Dermis blood vessel endothelial cell (primary cell): ENCODE results near the gene NDUFV1. TPM values are rescaled to one million over a fixed set of nuclear protein-coding genes. Genes with fewer than 3 reads are reported as not detected.
"Not testable (repeated sequence)": the region's sequence is repeated elsewhere in the genome, so short reads cannot be mapped to it uniquely, and the experiment has no call there.

ENCODE experiments used
- DNase-seq: peaks from one replicate; pipeline ENCODE4 v3.0.0; 2010
- total RNA-seq: library from RNA; depleted of rRNA; stranded (reverse); fragments of >200 nt; gene quantifications from 2 replicates; pipeline ENCODE4 v1.2.3, GENCODE V29; 2014

The NDUFV1 gene
- total RNA-seq, 1 donor from 2014 or later: 166 TPM

- DNase-seq: no peak
Measured at GRCh38 chr11:67627812-67628624, 21.3 kb downstream of the NDUFV1 start.

GRCh38 chr11:67628710-67629385 lies 22.1 kb downstream of the NDUFV1 start:
- DNase-seq: no peak

DNA sequence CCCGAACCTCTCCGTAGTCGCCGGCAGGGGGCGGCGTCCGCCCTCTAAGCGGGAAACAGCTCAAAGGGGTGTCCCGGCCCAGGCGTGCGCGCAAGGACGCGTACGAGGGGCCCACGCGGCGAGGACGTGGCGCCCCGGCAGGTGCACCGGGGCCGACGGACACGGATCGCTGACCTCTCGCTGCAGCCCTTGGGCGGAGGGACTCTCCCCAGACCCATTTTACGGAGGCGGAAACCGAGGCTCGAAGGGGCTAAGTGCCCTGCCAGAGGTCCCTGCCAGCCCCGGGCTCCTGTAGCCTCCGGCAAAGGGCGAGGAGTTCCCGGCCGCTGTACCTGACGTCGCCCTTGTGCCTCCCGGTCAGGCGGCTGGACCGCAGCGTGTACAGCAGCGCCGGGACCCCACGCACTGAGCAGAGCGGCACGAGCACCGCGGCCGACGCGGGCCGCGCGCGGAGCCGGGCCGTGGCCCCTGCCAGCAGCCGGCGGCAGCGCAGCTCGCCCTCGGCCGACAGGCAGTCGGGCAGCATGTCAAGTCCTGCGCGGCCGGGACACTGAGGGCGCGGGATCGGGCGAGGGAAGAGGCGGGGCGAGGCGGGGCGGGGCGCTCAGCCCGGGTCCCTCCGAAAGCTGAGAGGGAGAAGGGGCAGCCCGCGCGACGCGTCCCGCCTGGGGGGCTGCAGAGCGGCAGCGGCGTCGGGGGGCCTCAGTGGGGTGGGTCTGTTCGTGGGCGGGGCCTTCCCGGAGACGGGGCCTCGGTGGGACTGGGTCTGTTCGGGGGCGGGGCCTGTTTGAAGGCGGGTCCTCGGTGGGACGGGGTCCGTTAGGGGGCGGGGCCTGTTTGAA lies 22.9 kb downstream of the NDUFV1 start, which contains the start of gene NUDT8:
TSS of gene NUDT8 (minus strand) at position 552 of the 842 bp plus-strand sequence. CDS start at position 526, 26 bp downstream.
- DNase-seq: peak; percentile 86

DNA sequence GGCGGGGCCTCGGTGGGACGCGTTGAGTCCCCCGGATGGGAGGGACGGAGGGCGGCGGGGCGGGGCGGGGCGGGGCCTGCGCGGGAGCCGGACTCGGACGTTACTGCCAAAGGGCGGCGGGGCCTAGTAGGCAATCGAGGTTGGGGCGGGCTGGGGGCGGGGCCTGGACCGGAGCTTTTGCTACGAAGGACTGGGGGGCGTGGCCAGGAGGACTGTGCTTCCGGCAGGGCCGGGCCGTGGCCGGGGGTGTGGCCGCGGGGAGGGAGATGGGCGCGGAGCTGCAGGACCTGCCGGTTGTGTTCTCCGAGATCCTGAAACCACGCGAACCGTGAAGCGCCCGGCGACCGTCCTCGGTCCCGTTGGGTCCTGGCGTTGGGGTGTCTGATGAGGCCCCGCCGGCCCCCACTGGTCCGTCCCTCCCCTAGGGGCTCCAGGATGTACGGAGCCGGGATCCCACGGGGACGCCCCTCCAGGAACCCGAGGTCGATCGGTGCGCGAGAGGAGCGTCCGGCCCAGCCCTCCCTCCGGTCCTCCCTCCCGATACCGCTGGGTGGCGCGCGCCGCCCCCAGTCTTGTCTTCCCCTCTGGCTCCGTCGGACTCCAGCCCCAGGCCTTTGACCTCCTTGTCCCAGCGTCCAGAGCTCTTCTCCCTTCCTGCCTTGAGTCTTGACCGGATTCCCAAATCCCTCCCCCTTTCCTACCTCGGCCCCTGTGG lies 23.6 kb downstream of the NDUFV1 start:
- DNase-seq: peak; percentile 97

GRCh38 chr11:67630943-67631331 lies 24.2 kb downstream of the NDUFV1 start:
- no peak for DNase-seq

GRCh38 chr11:67631411-67631810 lies 24.7 kb downstream of the NDUFV1 start:
- DNase-seq: no peak

- DNase-seq: no peak
Measured at GRCh38 chr11:67631853-67632174, 25.1 kb downstream of the NDUFV1 start.

DNA sequence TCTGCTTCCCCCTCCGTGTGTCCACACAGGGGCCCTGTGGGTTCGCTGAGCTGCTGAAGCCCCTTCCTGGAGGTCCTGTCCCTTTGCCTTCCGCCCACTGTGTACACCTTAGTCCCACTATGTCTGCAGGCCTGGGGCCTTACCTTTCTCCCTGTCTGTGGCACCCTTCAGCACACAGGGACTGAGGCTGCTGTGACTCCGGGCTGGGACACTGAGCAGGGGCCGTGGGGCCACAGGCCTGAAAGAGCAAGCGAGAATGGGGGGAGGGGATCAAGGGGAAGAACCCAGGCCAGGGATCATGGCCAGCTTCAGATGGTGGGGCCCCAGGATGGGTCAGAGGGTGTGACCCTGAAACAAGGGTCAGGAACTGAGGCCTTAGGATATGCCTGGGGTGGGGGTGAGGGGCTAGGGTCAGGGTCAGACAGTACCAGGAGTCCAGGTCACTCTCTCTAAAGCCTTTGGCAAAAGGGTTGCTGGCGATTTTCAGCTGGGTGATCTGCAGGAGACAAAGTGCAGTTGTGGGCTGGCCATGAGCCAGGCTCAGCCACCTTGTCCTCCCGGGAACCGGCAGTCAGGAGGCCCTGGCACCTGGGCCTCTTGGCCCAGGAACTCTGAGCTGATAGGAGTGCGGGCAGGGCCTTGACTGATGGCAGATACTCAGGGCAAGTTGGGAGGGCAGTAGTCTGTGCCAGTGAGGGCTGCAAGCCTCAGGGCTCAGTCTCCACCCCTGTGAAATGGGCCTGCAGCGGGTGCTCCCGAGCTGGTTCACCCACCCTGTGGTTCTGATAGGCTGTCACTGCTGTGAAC lies 25.6 kb downstream of the NDUFV1 start:
- no peak for DNase-seq

DNA sequence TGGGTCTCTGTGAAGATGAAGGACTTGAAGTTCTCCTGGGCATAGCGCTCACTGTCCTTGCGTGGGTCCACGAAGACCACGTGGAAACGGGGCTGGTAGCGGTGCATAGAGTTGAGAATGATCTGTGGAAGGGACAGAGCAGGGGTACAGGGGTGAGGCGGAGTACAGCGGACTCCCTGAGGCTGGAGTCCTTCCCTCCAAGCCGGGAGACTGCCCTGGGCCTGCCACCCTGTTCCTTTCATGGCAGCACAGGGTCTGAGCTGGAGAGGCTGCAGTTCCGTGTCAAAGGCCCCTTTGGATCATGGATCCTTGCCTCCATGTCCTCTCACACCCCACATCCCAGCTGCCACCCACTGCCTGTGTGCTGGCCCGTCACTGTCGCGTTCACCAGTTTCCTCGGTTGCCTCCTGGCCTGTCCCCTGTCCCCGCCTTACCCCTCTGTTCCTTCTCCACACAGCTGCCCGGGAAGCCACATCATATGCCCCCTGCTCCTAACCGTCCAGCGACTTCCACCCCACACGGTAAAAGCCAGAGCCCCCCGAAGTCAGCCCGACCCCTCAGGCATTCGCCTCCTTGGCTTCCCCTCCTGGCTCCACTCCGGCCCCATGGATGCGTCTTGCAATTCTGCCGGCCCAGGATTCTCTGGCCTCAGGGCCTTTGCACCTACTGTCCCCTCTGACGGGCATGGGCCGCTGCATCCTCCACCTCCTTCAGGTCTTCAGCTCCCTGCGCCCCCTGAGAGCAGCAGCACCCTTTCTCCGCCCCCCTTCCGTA lies 26.4 kb downstream of the NDUFV1 start:
- no peak for DNase-seq

GRCh38 chr11:67633758-67634365 lies 27.1 kb downstream of the NDUFV1 start:
- no peak for DNase-seq

DNA sequence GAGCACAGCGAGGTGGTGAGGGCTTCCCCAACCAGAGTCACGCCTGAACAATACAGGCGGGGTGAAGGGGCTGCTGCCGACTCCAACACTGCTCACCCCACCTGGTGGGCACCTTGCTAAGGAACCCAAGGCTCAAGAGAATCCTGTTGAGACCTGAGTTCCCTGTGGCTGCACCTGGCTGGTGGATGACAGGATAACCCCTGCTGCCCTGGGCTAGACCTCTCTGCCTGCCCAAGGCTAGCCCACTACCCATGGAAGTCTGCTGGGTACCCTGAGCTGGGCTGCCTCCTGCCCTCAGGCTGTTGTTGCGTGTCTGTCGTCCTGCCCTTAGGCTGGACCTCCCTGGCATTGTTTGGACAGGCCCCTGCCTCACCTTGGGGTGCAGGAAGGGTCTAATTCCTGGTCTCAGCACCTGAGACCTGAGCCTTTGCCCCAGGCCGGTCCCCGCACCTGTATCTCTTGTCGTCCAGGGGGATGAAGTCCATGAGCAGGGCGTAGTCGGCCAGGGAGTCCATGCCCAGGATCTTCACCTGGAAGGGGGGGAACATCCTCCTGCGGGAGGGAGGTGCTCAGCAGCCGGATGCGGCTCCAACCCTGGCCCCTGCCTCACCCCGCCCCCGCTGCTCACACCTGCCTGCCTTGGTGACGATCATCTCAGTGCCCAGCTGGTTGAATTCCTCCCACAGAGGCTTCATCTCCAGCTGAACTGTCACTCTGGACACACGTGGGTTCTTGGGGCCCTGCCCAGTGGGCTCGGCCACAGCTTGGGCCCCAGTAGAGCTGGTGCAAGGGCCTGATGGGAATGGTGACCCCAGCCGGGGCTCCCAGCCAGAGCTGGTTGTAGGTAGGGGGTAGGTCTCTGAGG lies 27.9 kb downstream of the NDUFV1 start:
- DNase-seq: no peak

GRCh38 chr11:67635231-67635521 lies 28.4 kb downstream of the NDUFV1 start:
- DNase-seq: no peak

- no peak for DNase-seq
Measured at GRCh38 chr11:67636962-67637361, 30.2 kb downstream of the NDUFV1 start.

GRCh38 chr11:67637441-67637840 lies 30.7 kb downstream of the NDUFV1 start:
- DNase-seq: not testable (repeated sequence)

- DNase-seq: no peak
Measured at GRCh38 chr11:67638535-67639437, 32.0 kb downstream of the NDUFV1 start.

DNA sequence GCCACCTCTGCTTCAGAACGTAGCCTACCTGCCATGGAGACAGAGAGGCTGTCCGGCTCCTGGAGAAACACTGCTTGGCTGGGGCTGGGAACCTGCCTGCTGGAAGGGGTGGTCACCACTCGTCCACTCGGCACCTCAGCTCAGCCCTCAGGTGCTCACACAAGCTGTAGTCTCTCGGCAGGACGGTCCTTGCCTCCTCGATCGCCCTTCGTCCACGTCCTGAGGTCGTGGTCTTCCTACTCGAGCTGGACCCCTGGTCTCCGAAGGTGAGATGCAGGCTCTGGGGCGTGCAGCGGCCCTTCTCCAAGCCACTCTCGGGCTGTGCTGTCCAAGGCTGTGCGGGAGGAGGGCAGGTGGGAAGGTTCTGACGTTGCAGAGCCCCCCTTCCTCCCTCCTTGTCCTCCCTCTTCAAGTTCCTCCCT lies 32.7 kb downstream of the NDUFV1 start, which contains the start of gene TBX10:
TSS of gene TBX10 (minus strand) at position 326 of the 422 bp plus-strand sequence. CDS start at position 35, 291 bp downstream.
- DNase-seq: no peak

DNA sequence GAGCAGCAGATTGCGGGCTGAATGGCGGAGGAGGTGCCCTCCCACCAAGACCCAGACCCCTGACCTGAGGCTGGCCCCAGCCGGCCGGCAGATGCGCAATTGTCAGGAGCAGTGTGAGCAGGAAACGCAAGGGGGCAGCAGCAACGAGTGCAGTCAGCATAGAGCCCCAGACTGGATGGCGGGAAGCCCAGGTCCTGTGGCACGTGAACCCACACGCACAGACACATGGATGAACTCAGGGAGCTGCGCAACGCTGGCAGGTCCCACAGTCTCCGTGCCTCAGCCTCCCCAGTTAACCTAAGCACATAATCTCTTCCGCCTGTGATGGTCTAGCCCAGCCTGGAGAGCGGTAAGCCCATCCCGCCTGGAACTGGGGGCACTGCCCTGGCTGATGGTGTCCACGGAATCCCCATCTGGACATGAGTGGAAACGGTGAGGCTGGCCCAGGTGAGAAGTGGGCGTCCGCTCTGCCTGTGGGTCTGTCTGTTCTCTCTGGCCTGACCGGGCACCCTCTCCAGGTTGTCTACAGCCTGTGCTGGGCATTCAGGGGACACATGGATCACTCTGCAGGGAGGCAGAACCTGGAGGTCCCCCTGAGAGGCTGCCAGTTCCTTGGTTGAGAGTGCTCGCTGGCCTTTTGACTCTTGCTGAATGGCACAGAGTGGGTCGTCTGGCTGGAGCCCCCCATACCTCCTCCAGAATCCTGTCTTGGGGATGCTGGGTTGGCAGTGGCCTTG lies 33.5 kb downstream of the NDUFV1 start:
- peak; percentile 70 for DNase-seq
